GM12872 (cell line): ENCODE results near the gene WDR45.

Experiments
- CTCF ChIP-seq: IDR thresholded peaks from 3 replicates; pipeline ENCODE4 v1.5.1; 2011; ENCODE audit warnings: low read depth, mild to moderate bottlenecking, low read length, moderate library complexity; ENCODE audit not compliant: insufficient read depth

Gene WDR45

GRCh38 chrX:49059681-49060085 is 20.0 kb downstream of the WDR45 start:
- TF ChIP-seq CTCF = no peak

GRCh38 chrX:49059201-49059600 is 20.5 kb downstream of the WDR45 start:
- no peak for TF ChIP-seq CTCF

GRCh38 chrX:49058794-49059193 is 20.9 kb downstream of the WDR45 start, which contains the start of gene CCDC120:
Gene CCDC120, plus strand, starts transcription at chrX:49058999. Its CDS starts 3,043 bp downstream, at chrX:49062042.
- TF ChIP-seq CTCF = no peak

- TF ChIP-seq CTCF = no peak
These were observed 25.5 kb downstream of the WDR45 start for GRCh38 chrX:49054073-49054762.

GRCh38 chrX:49053223-49054072 is 26.2 kb downstream of the WDR45 start:
- TF ChIP-seq CTCF = no peak

GRCh38 chrX:49043987-49044281 is 35.8 kb downstream of the WDR45 start:
- no peak for TF ChIP-seq CTCF

- TF ChIP-seq CTCF = peak; percentile 55
These were observed 36.3 kb downstream of the WDR45 start, which contains the start of gene TFE3 for GRCh38 chrX:49043220-49043986. Gene TFE3, minus strand, starts transcription at chrX:49043357. Its CDS starts 131 bp downstream, at chrX:49043226.
